GM18526 (cell line): Measurements from ENCODE around the gene PIK3CG.

ENCODE experiments used
- POLR2A ChIP-seq: IDR thresholded peaks from 3 replicates; pipeline ENCODE4 v1.6.1; 2011; ENCODE audit not compliant: insufficient read length; ENCODE audit errors: extremely low read depth

PIK3CG gene

GRCh38 chr7:106870983-106871410 lies 5.9 kb downstream of the PIK3CG start:
- no peak for TF ChIP-seq POLR2A

- TF ChIP-seq POLR2A = no peak
Measured at GRCh38 chr7:106871793-106872571, 6.9 kb downstream of the PIK3CG start.

GRCh38 chr7:106872763-106873162 lies 7.7 kb downstream of the PIK3CG start:
- no peak for TF ChIP-seq POLR2A

DNA sequence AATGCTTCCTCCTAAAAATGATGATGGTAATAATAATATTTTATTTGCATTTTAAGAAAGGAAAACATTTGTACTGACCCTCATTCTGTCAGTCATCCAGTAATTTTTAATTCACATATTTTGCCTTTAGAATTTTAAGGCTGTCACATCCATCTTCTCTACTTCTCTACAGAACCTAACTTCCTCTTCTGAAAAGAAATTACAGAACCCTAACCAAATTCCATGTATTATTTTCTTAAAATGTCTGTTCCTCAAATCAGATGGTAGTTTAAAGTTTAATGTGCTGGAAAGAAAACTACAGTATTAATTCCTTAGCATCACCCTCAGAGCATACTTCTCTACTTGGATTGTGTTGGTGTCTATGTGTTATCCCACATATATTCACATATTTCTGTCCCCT lies 9.0 kb downstream of the PIK3CG start:
- no peak for TF ChIP-seq POLR2A

DNA sequence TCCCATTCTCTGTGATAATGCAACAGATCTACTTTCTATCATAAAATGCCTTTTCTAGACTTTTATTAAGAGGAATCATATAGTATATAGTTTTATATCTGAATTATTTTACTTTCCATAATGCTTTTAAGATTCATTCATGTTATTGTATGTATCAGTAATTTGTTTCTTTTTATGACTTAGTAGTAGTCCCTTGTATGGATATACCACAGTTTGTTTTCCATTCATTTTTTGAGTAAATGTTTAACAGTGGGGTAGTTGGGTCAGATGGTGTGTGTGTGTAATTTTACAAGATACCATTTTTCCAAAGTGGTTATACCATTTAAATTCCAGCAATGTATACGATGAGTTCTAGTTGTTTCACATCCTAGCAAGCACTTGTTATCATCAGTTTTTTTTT lies 10.4 kb downstream of the PIK3CG start:
- no peak for TF ChIP-seq POLR2A

GRCh38 chr7:106878748-106879439 lies 13.8 kb downstream of the PIK3CG start:
- TF ChIP-seq POLR2A = no peak

DNA sequence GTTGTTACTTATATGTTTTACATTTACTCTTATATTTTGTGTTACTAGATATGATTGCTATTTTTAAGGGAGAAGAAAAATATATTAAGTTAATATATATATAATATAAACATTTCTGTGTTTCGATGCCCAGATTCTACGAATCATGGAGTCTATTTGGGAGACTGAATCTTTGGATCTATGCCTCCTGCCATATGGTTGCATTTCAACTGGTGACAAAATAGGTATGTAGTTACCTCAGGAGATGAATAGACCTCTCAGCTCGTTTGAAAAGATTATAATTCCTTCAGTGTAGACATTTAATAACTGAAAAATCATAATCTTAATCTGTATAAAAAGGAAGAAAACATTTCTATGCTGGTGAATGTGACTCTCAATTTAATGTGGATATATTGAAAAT lies 16.9 kb downstream of the PIK3CG start:
- no peak for TF ChIP-seq POLR2A

DNA sequence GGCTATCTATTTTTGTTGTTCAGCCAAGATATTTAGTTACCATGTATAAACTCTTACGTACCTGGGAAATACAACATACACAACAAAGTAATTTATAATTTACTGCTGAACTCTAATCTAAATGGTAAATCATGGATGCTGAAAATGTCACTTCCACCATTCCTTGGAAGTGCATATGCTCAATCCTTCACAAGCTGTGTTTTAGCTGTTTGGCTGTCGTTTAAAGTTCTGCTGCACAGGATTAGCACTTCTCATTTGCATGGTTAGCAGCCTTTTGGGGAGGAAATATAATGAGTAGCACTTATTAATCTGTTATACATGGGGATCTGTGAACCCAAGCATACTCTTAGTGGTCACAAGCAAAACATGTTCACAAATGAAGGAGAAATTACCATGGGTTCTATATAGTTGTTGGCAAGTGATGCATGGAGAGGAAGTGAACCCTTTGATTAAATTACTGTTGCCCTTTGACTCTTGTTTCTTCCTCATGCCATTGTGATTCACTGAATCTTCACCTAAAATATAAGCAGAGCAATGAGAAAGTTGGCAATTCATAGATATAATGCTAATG lies 18.5 kb downstream of the PIK3CG start:
- TF ChIP-seq POLR2A = no peak

DNA sequence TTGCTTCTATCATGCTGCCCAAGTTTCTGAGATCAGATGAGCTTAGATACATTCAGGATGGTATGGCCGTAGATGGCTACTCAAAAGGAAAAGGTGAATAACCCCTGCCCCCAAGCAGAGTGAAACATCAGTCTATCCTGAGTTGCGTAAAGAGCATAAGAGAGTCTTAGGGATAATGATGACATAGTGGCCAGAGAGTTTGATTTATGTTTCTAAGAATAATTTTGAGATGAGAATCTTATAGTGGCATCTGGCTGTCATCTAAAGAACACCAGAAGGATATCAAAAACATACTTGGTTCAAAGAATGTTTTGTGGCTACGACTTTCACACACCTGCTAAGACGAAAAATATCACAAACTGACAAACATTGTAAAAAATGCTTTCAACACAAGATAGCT lies 20.6 kb downstream of the PIK3CG start:
- no peak for TF ChIP-seq POLR2A

- no peak for TF ChIP-seq POLR2A
Measured at GRCh38 chr7:106887421-106887820, 22.3 kb downstream of the PIK3CG start.

DNA sequence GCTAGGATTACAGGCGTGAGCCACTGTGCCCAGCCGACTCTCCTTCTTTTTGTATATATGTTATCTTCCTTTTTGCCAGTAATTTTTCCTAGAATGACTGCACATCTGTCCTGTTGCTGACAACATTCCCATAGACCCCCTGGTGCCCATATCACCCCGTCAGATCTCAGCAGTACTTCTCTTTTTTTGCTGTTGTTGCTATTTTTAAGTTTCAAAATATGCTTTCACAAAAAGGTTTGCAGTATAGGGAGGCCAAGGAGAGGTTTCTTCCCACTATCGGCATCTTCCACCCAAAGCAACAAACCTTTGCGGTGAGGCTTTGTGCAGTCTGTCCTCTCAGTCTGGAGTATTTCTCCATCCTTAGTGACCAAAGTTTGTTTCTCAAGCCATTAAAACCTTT lies 23.1 kb downstream of the PIK3CG start:
- no peak for TF ChIP-seq POLR2A

GRCh38 chr7:106890952-106891351 lies 25.9 kb downstream of the PIK3CG start:
- no peak for TF ChIP-seq POLR2A

DNA sequence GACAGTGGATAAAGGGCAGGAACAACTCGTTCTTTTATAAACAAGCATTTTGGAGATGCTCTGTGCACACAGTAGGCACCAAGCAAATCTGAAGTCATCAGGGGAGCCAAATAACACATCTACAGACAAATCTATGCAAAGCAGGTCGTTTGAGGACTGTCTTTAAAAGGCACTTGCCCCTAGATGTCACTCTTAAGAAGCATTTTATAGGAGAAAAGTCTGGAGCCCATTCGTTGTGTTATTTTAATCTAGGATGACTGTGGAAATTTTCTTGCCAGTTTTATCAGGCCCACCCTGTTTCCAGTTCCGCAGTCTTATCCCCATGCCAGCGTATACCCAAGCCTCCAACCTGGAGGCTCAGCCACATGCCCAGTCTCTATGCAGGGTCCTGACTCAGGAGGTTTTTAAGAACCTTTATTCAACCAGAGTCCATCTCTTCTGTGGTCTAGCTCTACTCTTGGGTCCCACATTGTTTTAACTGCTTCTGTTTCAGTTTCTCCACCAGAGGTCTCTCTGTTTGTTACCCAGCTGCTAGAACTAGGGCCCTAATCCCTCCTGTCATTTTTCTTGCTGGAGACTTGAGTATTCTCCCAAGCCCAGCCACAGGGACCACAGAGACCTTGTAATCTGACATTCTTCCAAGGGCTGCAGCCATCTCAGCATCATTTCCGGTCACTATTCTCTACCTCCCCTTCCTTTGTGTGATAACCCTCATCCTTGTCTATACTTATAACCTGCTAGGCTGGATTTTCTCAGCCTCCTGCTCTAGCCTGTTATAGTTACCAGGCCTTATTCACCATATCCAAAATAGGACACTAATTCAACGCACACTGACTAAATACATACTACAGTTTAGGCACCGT lies 26.7 kb downstream of the PIK3CG start:
- TF ChIP-seq POLR2A = no peak

DNA sequence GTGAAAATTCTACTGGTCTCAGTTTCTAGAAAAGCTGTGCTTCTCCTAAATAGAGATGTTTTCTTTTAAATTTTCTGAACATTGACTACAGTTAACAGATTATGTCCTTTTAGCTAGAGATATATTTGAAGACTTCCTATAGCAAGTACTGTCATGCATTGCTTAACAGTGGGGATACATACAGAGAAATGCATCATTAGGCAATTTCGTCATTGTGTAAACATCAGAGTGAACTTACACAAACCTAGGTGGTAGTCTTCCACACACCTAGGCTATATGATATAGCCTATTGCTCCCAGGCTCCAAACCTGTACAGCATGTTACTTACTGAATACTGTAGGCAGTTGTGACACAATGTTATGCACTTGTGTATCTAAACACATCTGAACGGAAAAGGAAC lies 28.5 kb downstream of the PIK3CG start:
- TF ChIP-seq POLR2A = no peak

GRCh38 chr7:106895246-106895864 lies 30.3 kb downstream of the PIK3CG start:
- no peak for TF ChIP-seq POLR2A

DNA sequence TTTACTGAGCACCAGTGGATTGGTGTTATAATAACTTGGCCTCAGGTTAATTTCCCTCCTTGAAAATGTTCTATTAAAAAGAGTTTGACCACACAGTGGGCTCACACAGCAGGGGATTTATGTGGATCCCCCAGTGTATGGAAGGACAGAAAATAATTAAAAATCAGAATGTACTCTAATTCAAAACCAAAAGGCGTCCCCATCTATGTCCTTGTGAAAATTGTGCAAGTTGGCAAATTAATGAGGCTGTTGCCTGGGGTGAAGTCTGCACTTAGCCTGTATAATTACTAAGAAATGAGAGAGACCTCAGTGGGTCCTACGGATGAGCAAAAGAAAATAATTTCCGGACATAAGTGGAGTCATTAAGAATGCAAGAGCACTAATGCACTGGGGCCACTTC lies 31.1 kb downstream of the PIK3CG start:
- TF ChIP-seq POLR2A = no peak
